MCF 10A (cell line): ENCODE results near the gene CXCL12. TPM values are rescaled to one million over a fixed set of nuclear protein-coding genes. Genes with fewer than 3 reads are reported as not detected.

Experiments
- BruUV-seq: library from RNA; stranded (reverse); fragments of 400-500 nt; replicated peaks from 2 replicates; lab custom pipeline; 2021; lab: Mats Ljungman, UMichigan
- CTCF ChIA-PET: fragments of 300-600 bp; sonication (Branson Sonifier 250); formaldehyde crosslinking; extraction: SDS; loops from one replicate; lab custom pipeline; 2021; ENCODE audit warnings: antibody characterized with exemption, inconsistent platforms; lab: Yijun Ruan, JAX
- POLR2A ChIA-PET: fragments of 300-600, 350-650 bp; sonication (Branson Sonifier 250); formaldehyde crosslinking; extraction: SDS; loops from one replicate; lab custom pipeline; 2020; ENCODE audit warnings: antibody characterized with exemption, inconsistent platforms; lab: Yijun Ruan, JAX
- DNase-seq: peaks from one replicate; pipeline ENCODE4 v3.0.0-alpha.2; 2018; ENCODE audit not compliant: unreplicated experiment
- H3K27ac Mint-ChIP-seq: one replicate; pipeline ENCODE4 v1.8.0; 2022; ENCODE audit warnings: mild to moderate bottlenecking, low read depth, mixed read lengths; ENCODE audit not compliant: unreplicated experiment
- H3K27me3 Mint-ChIP-seq: one replicate; pipeline ENCODE4 v1.8.0; 2022; ENCODE audit warnings: mixed read lengths; ENCODE audit not compliant: insufficient read depth, unreplicated experiment
- H3K36me3 Mint-ChIP-seq: one replicate; pipeline ENCODE4 v1.8.0; 2022; ENCODE audit warnings: mild to moderate bottlenecking, moderate library complexity, mixed read lengths; ENCODE audit not compliant: insufficient read depth, unreplicated experiment
- H3K4me1 Mint-ChIP-seq: one replicate; pipeline ENCODE4 v1.8.0; 2022; ENCODE audit warnings: mixed read lengths; ENCODE audit not compliant: insufficient read depth, unreplicated experiment
- H3K4me3 Mint-ChIP-seq: one replicate; pipeline ENCODE4 v1.8.0; 2022; ENCODE audit warnings: mild to moderate bottlenecking, moderate library complexity, mixed read lengths; ENCODE audit not compliant: unreplicated experiment
- H3K9me3 Mint-ChIP-seq: one replicate; pipeline ENCODE4 v1.8.0; 2022; ENCODE audit warnings: mixed read lengths; ENCODE audit not compliant: unreplicated experiment
- CTCF ChIP-seq: fragments of 200-600 bp; IDR thresholded peaks from one replicate; pipeline ENCODE4 v1.8.0; 2022; ENCODE audit warnings: antibody characterized with exemption, mild to moderate bottlenecking; ENCODE audit not compliant: unreplicated experiment
- intact Hi-C: fragments of 100-400 bp; cut with micrococcal nuclease; formaldehyde crosslinking; loops from 2 replicates; pipeline ENCODE4 v1.14.1; 2022
- total RNA-seq: library from RNA; stranded (reverse); gene quantifications from 2 replicates; pipeline ENCODE4 v1.2.3, GENCODE V29; 2022

CXCL12 gene
- total RNA-seq, 1 experiment from 2014 or later = not detected

GRCh38 chr10:44397476-44398225 lies 12.8 kb upstream of the CXCL12 start:
- DNase-seq = peak; percentile 43
- Mint-ChIP-seq H3K27me3 (peaks cover 25% of the 10 kb centered on the region), H3K9me3 (peaks cover 1% of the 10 kb centered on the region), H3K4me1 (no peaks in the 10 kb centered on the region), H3K36me3 (no peaks in the 10 kb centered on the region), H3K27ac (no peak overlapping the region), H3K4me3 (no peak overlapping the region)
- TF ChIP-seq CTCF = no peak
- ChIA-PET POLR2A (no interaction called here), CTCF (no interaction called here)
- intact Hi-C loops = no loop called here
- BruUV-seq = no TSS peak

- DNase-seq = no peak
- Mint-ChIP-seq H3K27me3 (peaks cover 34% of the 10 kb centered on the region), H3K9me3 (peaks cover 8% of the 10 kb centered on the region), H3K36me3 (no peaks in the 10 kb centered on the region), H3K4me1 (no peaks in the 10 kb centered on the region), H3K4me3 (no peak overlapping the region), H3K27ac (no peak overlapping the region)
- TF ChIP-seq CTCF = no peak
- BruUV-seq = no TSS peak
- POLR2A ChIA-PET = interaction anchor here (0.6 kb wide), 1 partner anchor 116 kb away, joined by 4 read pairs; no protein-coding TSS in a partner anchor
- intact Hi-C loops = no loop called here
- CTCF ChIA-PET = no interaction called here
These were observed 11.8 kb upstream of the CXCL12 start for GRCh38 chr10:44396671-44397191.

GRCh38 chr10:44395902-44396670 lies 11.2 kb upstream of the CXCL12 start:
- peaks cover 36% of the 10 kb centered on the region for H3K27me3 Mint-ChIP-seq
- no TSS peak for BruUV-seq
- DNase-seq = no peak
- POLR2A ChIA-PET = interaction anchor here (0.6 kb wide), 1 partner anchor 116 kb away, joined by 4 read pairs; no protein-coding TSS in a partner anchor
- peaks cover 8% of the 10 kb centered on the region for H3K9me3 Mint-ChIP-seq
- intact Hi-C loops = no loop called here
- H3K4me3 Mint-ChIP-seq = no peak overlapping the region
- CTCF ChIA-PET = no interaction called here
- no peaks in the 10 kb centered on the region for H3K4me1 Mint-ChIP-seq
- no peaks in the 10 kb centered on the region for H3K36me3 Mint-ChIP-seq
- H3K27ac Mint-ChIP-seq = no peak overlapping the region
- TF ChIP-seq CTCF = no peak

GRCh38 chr10:44395396-44395795 lies 10.5 kb upstream of the CXCL12 start:
- POLR2A ChIA-PET = no interaction called here
- BruUV-seq = no TSS peak
- intact Hi-C loops = no loop called here
- Mint-ChIP-seq H3K9me3 (peaks cover 8% of the 10 kb centered on the region), H3K27ac (no peak overlapping the region), H3K27me3 (peaks cover 29% of the 10 kb centered on the region), H3K36me3 (no peaks in the 10 kb centered on the region), H3K4me1 (no peaks in the 10 kb centered on the region), H3K4me3 (no peak overlapping the region)
- CTCF ChIA-PET = interaction anchor here (0.6 kb wide), 1 partner anchor 47 kb away, joined by 3 read pairs; no protein-coding TSS in a partner anchor
- TF ChIP-seq CTCF = no peak
- no peak for DNase-seq
